CD4-positive, alpha-beta memory T cell (primary cell): ENCODE measurements around the gene CENPP. TPM values are rescaled to one million over a fixed set of nuclear protein-coding genes. Genes with fewer than 3 reads are reported as not detected.

Source experiments
- CTCF ChIA-PET: fragments of 350-600 bp; sonication (Branson Sonifier 250); formaldehyde crosslinking; loops from one replicate; lab custom pipeline; 2021; ENCODE audit warnings: inconsistent platforms; ENCODE audit not compliant: partially characterized antibody; lab: Charles Lee
- POLR2A ChIA-PET: fragments of 350-600 bp; sonication (Branson Sonifier 250); formaldehyde crosslinking; loops from one replicate; lab custom pipeline; 2021; ENCODE audit not compliant: partially characterized antibody; lab: Charles Lee
- DNase-seq, 5 donors: peaks; one replicate each; pipeline versions ENCODE4 v3.0.0 to v3.0.0-alpha.2; 2020 to 2022; ENCODE audit warnings: mixed read lengths in 1 of 5
- H3K27ac ChIP-seq: one replicate; pipeline ENCODE4 v1.7.0; 2013; ENCODE audit warnings: low read depth, low read length
- H3K27me3 ChIP-seq: 2 replicates; pipeline ENCODE4 v1.7.0; 2013; ENCODE audit warnings: mild to moderate bottlenecking, low read length, moderate library complexity; ENCODE audit not compliant: insufficient read depth
- H3K36me3 ChIP-seq: 2 replicates; pipeline ENCODE4 v1.7.0; 2013; ENCODE audit warnings: mild to moderate bottlenecking, low read length, moderate library complexity; ENCODE audit not compliant: insufficient read depth
- H3K4me1 ChIP-seq: 2 replicates; pipeline ENCODE4 v1.7.0; 2013; ENCODE audit warnings: mild to moderate bottlenecking, low read length, moderate library complexity; ENCODE audit not compliant: insufficient read depth
- H3K4me3 ChIP-seq, 2 donors: one replicate each; pipeline ENCODE4 v1.7.0; 2013; ENCODE audit warnings: low read length in 2 of 2, mild to moderate bottlenecking in 1 of 2
- H3K9me3 ChIP-seq, 2 donors: one replicate each; pipeline ENCODE4 v1.7.0; 2013; ENCODE audit warnings: low read length in 2 of 2, control low read depth in 1 of 2; ENCODE audit not compliant: control insufficient read depth in 1 of 2
- H3K27ac Mint-ChIP-seq, 7 donors: one replicate each; pipeline ENCODE4 v1.8.0; 2020 to 2021; ENCODE audit warnings: mixed read lengths in 7 of 7, mild to moderate bottlenecking in 6 of 7, inconsistent platforms in 3 of 7, moderate library complexity in 3 of 7
- H3K27me3 Mint-ChIP-seq, 2 donors: one replicate each; pipeline ENCODE4 v1.8.0; 2020 to 2021; ENCODE audit warnings: mixed read lengths in 2 of 2
- H3K36me3 Mint-ChIP-seq, 2 donors: one replicate each; pipeline ENCODE4 v1.8.0; 2020 to 2021; ENCODE audit warnings: mixed read lengths in 2 of 2, inconsistent platforms in 1 of 2, mild to moderate bottlenecking in 1 of 2
- H3K4me1 Mint-ChIP-seq, 4 donors: one replicate each; pipeline ENCODE4 v1.8.0; 2020 to 2021; ENCODE audit warnings: mixed read lengths in 4 of 4, mild to moderate bottlenecking in 1 of 4
- H3K4me3 Mint-ChIP-seq, 8 donors: one replicate each; pipeline ENCODE4 v1.8.0; 2020 to 2021; ENCODE audit warnings: mixed read lengths in 8 of 8, mild to moderate bottlenecking in 7 of 8, moderate library complexity in 6 of 8, inconsistent platforms in 3 of 8
- H3K9me3 Mint-ChIP-seq, 8 donors: one replicate each; pipeline ENCODE4 v1.8.0; 2020 to 2021; ENCODE audit warnings: mixed read lengths in 8 of 8, mild to moderate bottlenecking in 5 of 8, inconsistent platforms in 3 of 8, moderate library complexity in 1 of 8
- intact Hi-C: fragments of 100-400 bp; cut with micrococcal nuclease; formaldehyde crosslinking; loops from one replicate; pipeline ENCODE4 v1.15.1; 2023
- polyA plus RNA-seq, 2 donors: library from polyadenylated mRNA; unstranded; fragments of 300-500 nt; fragmentation: Illumina TruSeq; gene quantifications; one replicate each; pipeline ENCODE4 v1.2.3, GENCODE V29; 2021
- total RNA-seq, 2 experiments: library from RNA; stranded (reverse); gene quantifications; one replicate each; pipeline ENCODE4 v1.2.3, GENCODE V29; 2021

Gene CENPP
- total and polyA plus RNA-seq, 4 experiments from 2014 or later, result 0.55 to 9.5 (median 3.4) TPM

- H3K4me3 ChIP-seq, result no peak overlapping the region
- Mint-ChIP-seq H3K27ac (no peak overlapping the region), H3K27me3 (no peaks in the 10 kb centered on the region), H3K9me3 (no peaks in the 10 kb centered on the region), H3K4me3 (no peak overlapping the region), H3K36me3 (no peaks in the 10 kb centered on the region), H3K4me1 (no peaks in the 10 kb centered on the region)
- no peaks in the 10 kb centered on the region for H3K4me1 ChIP-seq
- no peaks in the 10 kb centered on the region for H3K9me3 ChIP-seq
- POLR2A ChIA-PET, result no interaction called here
- no peaks in the 10 kb centered on the region for H3K27me3 ChIP-seq
- no peak for DNase-seq
- H3K36me3 ChIP-seq, result no peaks in the 10 kb centered on the region
- intact Hi-C loops, result no loop called here
- H3K27ac ChIP-seq, result no peak overlapping the region
- CTCF ChIA-PET, result interaction anchor here (0.9 kb wide), 1 partner anchor 86 kb away, joined by 4 read pairs; no protein-coding TSS in a partner anchor
These were observed 148.8 kb downstream of the CENPP start for GRCh38 chr9:92474587-92474986.

- Mint-ChIP-seq H3K27me3 (no peaks in the 10 kb centered on the region), H3K27ac (no peak overlapping the region), H3K4me1 (peaks cover 0 to 3% (median 1%) of the 10 kb centered on the region in 4 donors), H3K9me3 (no peaks in the 10 kb centered on the region), H3K4me3 (no peak overlapping the region), H3K36me3 (no peaks in the 10 kb centered on the region)
- H3K4me1 ChIP-seq, result no peaks in the 10 kb centered on the region
- intact Hi-C loops, result no loop called here
- H3K36me3 ChIP-seq, result no peaks in the 10 kb centered on the region
- H3K4me3 ChIP-seq, result no peak overlapping the region
- POLR2A ChIA-PET, result no interaction called here
- DNase-seq, result no peak
- CTCF ChIA-PET, result interaction anchor here (0.9 kb wide), 1 partner anchor 9 kb away, joined by 3 read pairs; no protein-coding TSS in a partner anchor
- no peak overlapping the region for H3K27ac ChIP-seq
- no peaks in the 10 kb centered on the region for H3K27me3 ChIP-seq
- no peaks in the 10 kb centered on the region for H3K9me3 ChIP-seq
These were observed 151.2 kb downstream of the CENPP start for GRCh38 chr9:92476962-92477361.

- ChIA-PET CTCF (no interaction called here), POLR2A (no interaction called here)
- no peak overlapping the region for H3K4me3 ChIP-seq
- H3K36me3 ChIP-seq, result no peaks in the 10 kb centered on the region
- DNase-seq, result no peak
- H3K27ac ChIP-seq, result no peak overlapping the region
- H3K9me3 ChIP-seq, result no peaks in the 10 kb centered on the region
- no peaks in the 10 kb centered on the region for H3K36me3 Mint-ChIP-seq
- no peaks in the 10 kb centered on the region for H3K4me1 ChIP-seq
- H3K27ac Mint-ChIP-seq, result no peak overlapping the region
- H3K4me1 Mint-ChIP-seq, result peaks cover 0 to 3% (median 1%) of the 10 kb centered on the region in 4 donors
- H3K27me3 ChIP-seq, result no peaks in the 10 kb centered on the region
- H3K4me3 Mint-ChIP-seq, result no peak overlapping the region
- H3K27me3 Mint-ChIP-seq, result no peaks in the 10 kb centered on the region
- intact Hi-C loops, result no loop called here
- H3K9me3 Mint-ChIP-seq, result no peaks in the 10 kb centered on the region
These were observed 153.0 kb downstream of the CENPP start for GRCh38 chr9:92478783-92479182.

GRCh38 chr9:92479346-92479745 lies 153.6 kb downstream of the CENPP start:
- Mint-ChIP-seq H3K27me3 (no peaks in the 10 kb centered on the region), H3K27ac (no peak overlapping the region), H3K9me3 (no peaks in the 10 kb centered on the region), H3K4me1 (peaks cover 0 to 3% (median 1%) of the 10 kb centered on the region in 4 donors), H3K4me3 (no peak overlapping the region), H3K36me3 (no peaks in the 10 kb centered on the region)
- no peaks in the 10 kb centered on the region for H3K4me1 ChIP-seq
- H3K4me3 ChIP-seq, result no peak overlapping the region
- H3K27ac ChIP-seq, result no peak overlapping the region
- DNase-seq, result no peak
- POLR2A ChIA-PET, result no interaction called here
- no peaks in the 10 kb centered on the region for H3K27me3 ChIP-seq
- CTCF ChIA-PET, result no interaction called here
- H3K36me3 ChIP-seq, result no peaks in the 10 kb centered on the region
- H3K9me3 ChIP-seq, result no peaks in the 10 kb centered on the region
- intact Hi-C loops, result no loop called here

- Mint-ChIP-seq H3K4me3 (no peak overlapping the region), H3K27me3 (no peaks in the 10 kb centered on the region), H3K36me3 (no peaks in the 10 kb centered on the region), H3K4me1 (peaks cover 0 to 3% (median 1%) of the 10 kb centered on the region in 4 donors), H3K27ac (no peak overlapping the region), H3K9me3 (no peaks in the 10 kb centered on the region)
- H3K27ac ChIP-seq, result no peak overlapping the region
- H3K4me1 ChIP-seq, result no peaks in the 10 kb centered on the region
- intact Hi-C loops, result no loop called here
- H3K4me3 ChIP-seq, result no peak overlapping the region
- no peaks in the 10 kb centered on the region for H3K36me3 ChIP-seq
- H3K9me3 ChIP-seq, result no peaks in the 10 kb centered on the region
- POLR2A ChIA-PET, result interaction anchor here (0.6 to 0.8 kb wide), 2 partner anchors 12 to 45 kb away, joined by 3 read pairs; no protein-coding TSS in a partner anchor
- no peak for DNase-seq
- CTCF ChIA-PET, result no interaction called here
- H3K27me3 ChIP-seq, result no peaks in the 10 kb centered on the region
These were observed 154.6 kb downstream of the CENPP start for GRCh38 chr9:92480291-92480771.

GRCh38 chr9:92480986-92481633 lies 155.4 kb downstream of the CENPP start:
- H3K36me3 Mint-ChIP-seq, result no peaks in the 10 kb centered on the region
- H3K4me3 Mint-ChIP-seq, result no peak overlapping the region
- DNase-seq, result no peak
- H3K27me3 Mint-ChIP-seq, result no peaks in the 10 kb centered on the region
- H3K27ac ChIP-seq, result no peak overlapping the region
- H3K4me1 ChIP-seq, result no peaks in the 10 kb centered on the region
- intact Hi-C loops, result no loop called here
- ChIA-PET POLR2A (interaction anchor here (0.8 kb wide), 1 partner anchor 13 kb away, joined by 3 read pairs; no protein-coding TSS in a partner anchor), CTCF (no interaction called here)
- H3K27me3 ChIP-seq, result no peaks in the 10 kb centered on the region
- no peak overlapping the region for H3K27ac Mint-ChIP-seq
- H3K9me3 Mint-ChIP-seq, result no peaks in the 10 kb centered on the region
- H3K4me1 Mint-ChIP-seq, result peaks cover 0 to 3% (median 1%) of the 10 kb centered on the region in 4 donors
- no peaks in the 10 kb centered on the region for H3K9me3 ChIP-seq
- H3K36me3 ChIP-seq, result no peaks in the 10 kb centered on the region
- no peak overlapping the region for H3K4me3 ChIP-seq

GRCh38 chr9:92482329-92482728 lies 156.6 kb downstream of the CENPP start, which contains the start of gene ASPN:
TSS of gene ASPN (minus strand) at chr9:92482506.
- H3K27ac ChIP-seq, result no peak within 1 kb of the TSS
- Mint-ChIP-seq H3K4me1 (peaks cover 0 to 3% (median 1%) of the 10 kb centered on the region in 4 donors), H3K9me3 (no peaks in the 10 kb centered on the region), H3K36me3 (no peaks in the 10 kb centered on the region), H3K27me3 (no peaks in the 10 kb centered on the region), H3K4me3 (no peak within 1 kb of the TSS), H3K27ac (no peak within 1 kb of the TSS)
- POLR2A ChIA-PET, result no interaction called here
- H3K36me3 ChIP-seq, result no peaks in the 10 kb centered on the region
- no peak within 1 kb of the TSS for H3K4me3 ChIP-seq
- H3K27me3 ChIP-seq, result no peaks in the 10 kb centered on the region
- no peaks in the 10 kb centered on the region for H3K9me3 ChIP-seq
- CTCF ChIA-PET, result no interaction called here
- intact Hi-C loops, result no loop called here
- DNase-seq, result no peak
- H3K4me1 ChIP-seq, result no peaks in the 10 kb centered on the region
